ENCODE measurements around the gene COLGALT1.

Gene COLGALT1

DNA sequence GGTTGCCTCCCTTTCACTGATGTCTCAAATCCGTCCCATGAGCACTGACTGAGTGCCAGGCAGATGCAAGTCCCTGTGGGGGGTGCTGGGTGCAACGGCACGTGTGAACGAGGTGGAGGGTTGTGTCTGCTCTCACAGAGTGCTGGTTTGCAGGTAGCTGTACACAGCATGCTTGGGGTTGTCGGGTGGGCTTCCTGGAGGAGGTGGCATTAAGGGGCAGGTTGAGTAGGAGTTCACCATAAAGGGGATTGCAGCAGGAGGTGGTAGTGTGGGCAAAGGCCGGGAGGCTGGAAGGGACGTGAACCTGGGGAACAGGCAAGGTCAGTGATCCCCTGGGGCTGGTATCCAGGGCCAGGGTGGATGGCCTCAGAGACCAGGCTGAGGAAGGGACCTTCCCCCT is 17.2 kb downstream of the COLGALT1 start:
- no peak overlapping the region for H3K4me2 ChIP-seq (ENCODE audit: insufficient read depth, low read length, poor library complexity, severe bottlenecking)
- H3K4me1 ChIP-seq (ENCODE audit: control insufficient read depth in 2 of 2, insufficient read depth in 1 of 2, low read depth in 1 of 2, low read length in 2 of 2) = peaks cover 0 to 3% of the 10 kb centered on the region in 2 donors
- H3K79me1 ChIP-seq (ENCODE audit: low read depth, low read length) = peaks cover 2% of the 10 kb centered on the region
- H4K91ac ChIP-seq (ENCODE audit: low read depth, low read length, poor library complexity) = no peak overlapping the region
- no CpG with 5 or more reads among the region's 7 CpGs for WGBS, 2 donors (ENCODE audit: extremely low coverage in 2 of 2, insufficient read length in 2 of 2, insufficient replicate concordance in 1 of 2)
- DNase-seq (ENCODE audit: low spot score) = no peak
- H3K23ac ChIP-seq (ENCODE audit: low read depth, low read length, poor library complexity) = peak overlapping the region; percentile 65
- peak overlapping the region in 1 of 2 donors; percentile 63 for H3K4me3 ChIP-seq (ENCODE audit: low read length in 2 of 2)
- H3K4ac ChIP-seq (ENCODE audit: low read length) = no peak overlapping the region
- peak overlapping the region; percentile 96 for H4K8ac ChIP-seq (ENCODE audit: low read depth, low read length)
- H3K9me3 ChIP-seq (replicated peaks in 1 of 2; ENCODE audit: control insufficient read depth in 2 of 2, insufficient read depth in 1 of 2, low read depth in 1 of 2, low read length in 2 of 2) = no peaks in the 10 kb centered on the region
- peak overlapping the region; percentile 63 for H2BK12ac ChIP-seq (ENCODE audit: low read length)
- peak overlapping the region; percentile 31 for H3K14ac ChIP-seq (ENCODE audit: low read length)
- H2AFZ ChIP-seq (ENCODE audit: low read length) = no peak overlapping the region
- H2BK15ac ChIP-seq (ENCODE audit: low read length) = no peak overlapping the region
- H3K36me3 ChIP-seq (replicated peaks in 1 of 2; ENCODE audit: control insufficient read depth in 2 of 2, insufficient read depth in 2 of 2, low read length in 2 of 2) = peaks cover 28 to 77% of the 10 kb centered on the region in 2 donors
- H3K18ac ChIP-seq (ENCODE audit: low read length) = no peak overlapping the region
- no peak overlapping the region for H3K27ac ChIP-seq (replicated peaks; ENCODE audit: low read length)
- no peak overlapping the region for H2BK5ac ChIP-seq (ENCODE audit: low read length)
- no peak overlapping the region for H2AK5ac ChIP-seq (ENCODE audit: low read depth, low read length)
- no peak overlapping the region for H2BK120ac ChIP-seq (ENCODE audit: low read depth, low read length)
- H3K27me3 ChIP-seq (ENCODE audit: control insufficient read depth in 3 of 3, insufficient read depth in 3 of 3, low read depth in 1 of 3, low read length in 3 of 3) = no peaks in the 10 kb centered on the region
- H3K9ac ChIP-seq (ENCODE audit: low read depth, low read length, poor library complexity) = no peak overlapping the region

DNA sequence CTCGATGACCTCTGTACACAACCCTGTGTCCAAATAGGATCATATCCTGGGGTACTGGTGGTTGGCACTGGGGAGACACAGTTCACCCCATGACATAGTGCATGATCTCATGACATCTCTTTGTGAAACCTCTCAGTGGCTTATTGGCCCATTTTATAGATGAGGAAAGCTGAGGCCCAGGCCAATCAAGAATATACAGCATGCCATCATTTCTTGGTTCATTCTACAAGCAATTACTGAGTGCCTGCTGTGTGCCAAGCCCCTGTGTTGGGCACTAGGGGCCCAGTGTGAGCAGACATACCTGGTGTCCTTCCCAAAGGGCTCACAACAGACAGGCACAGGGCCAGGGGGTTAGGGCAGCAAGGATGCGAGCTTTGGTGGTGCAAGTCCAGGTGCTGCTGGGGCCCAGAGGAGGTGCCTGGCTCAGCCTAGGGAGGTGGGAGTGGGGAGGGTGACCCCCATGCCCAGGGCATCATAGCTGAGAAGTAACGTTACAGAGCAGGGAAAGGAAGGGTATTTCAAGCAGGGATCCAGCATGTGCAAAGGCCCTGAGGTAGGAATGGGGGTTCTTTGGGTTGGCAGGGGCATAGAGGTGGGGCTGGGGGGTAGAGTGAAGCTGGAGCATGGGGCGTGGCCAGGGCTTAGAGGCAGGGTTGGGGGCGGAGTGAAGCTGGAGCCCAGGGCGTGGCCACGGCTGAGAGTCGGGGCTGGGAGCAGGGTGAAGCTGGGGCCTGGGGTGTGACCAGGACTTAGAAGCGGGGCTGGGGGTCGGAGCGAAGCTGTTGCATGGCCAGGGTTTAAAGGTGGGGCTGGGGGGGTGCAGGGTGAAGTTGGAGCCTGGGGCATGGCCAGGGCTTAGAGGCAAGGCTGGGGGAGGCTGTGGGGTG is 20.7 kb downstream of the COLGALT1 start:
- no peak overlapping the region for H2BK120ac ChIP-seq (ENCODE audit: low read depth, low read length)
- H3K79me1 ChIP-seq (ENCODE audit: low read depth, low read length) = peaks cover 4% of the 10 kb centered on the region
- H2BK15ac ChIP-seq (ENCODE audit: low read length) = peak overlapping the region; percentile 55
- no peak overlapping the region for H4K8ac ChIP-seq (ENCODE audit: low read depth, low read length)
- no peak overlapping the region for H3K4me3 ChIP-seq (ENCODE audit: low read length in 2 of 2)
- H2BK12ac ChIP-seq (ENCODE audit: low read length) = peak overlapping the region; percentile 41
- no peak overlapping the region for H2BK5ac ChIP-seq (ENCODE audit: low read length)
- no peak overlapping the region for H3K27ac ChIP-seq (replicated peaks; ENCODE audit: low read length)
- H3K9ac ChIP-seq (ENCODE audit: low read depth, low read length, poor library complexity) = no peak overlapping the region
- H3K27me3 ChIP-seq (ENCODE audit: control insufficient read depth in 3 of 3, insufficient read depth in 3 of 3, low read depth in 1 of 3, low read length in 3 of 3) = no peaks in the 10 kb centered on the region
- H3K23ac ChIP-seq (ENCODE audit: low read depth, low read length, poor library complexity) = peak overlapping the region; percentile 89
- DNase-seq (ENCODE audit: low spot score) = peak; percentile 23
- H3K9me3 ChIP-seq (replicated peaks in 1 of 2; ENCODE audit: control insufficient read depth in 2 of 2, insufficient read depth in 1 of 2, low read depth in 1 of 2, low read length in 2 of 2) = peaks cover 0 to 2% of the 10 kb centered on the region in 2 donors
- H2AFZ ChIP-seq (ENCODE audit: low read length) = no peak overlapping the region
- H3K14ac ChIP-seq (ENCODE audit: low read length) = no peak overlapping the region
- H3K4me2 ChIP-seq (ENCODE audit: insufficient read depth, low read length, poor library complexity, severe bottlenecking) = peak overlapping the region; percentile 11
- peak overlapping the region; percentile 83 for H2AK5ac ChIP-seq (ENCODE audit: low read depth, low read length)
- H3K4ac ChIP-seq (ENCODE audit: low read length) = no peak overlapping the region
- H3K4me1 ChIP-seq (ENCODE audit: control insufficient read depth in 2 of 2, insufficient read depth in 1 of 2, low read depth in 1 of 2, low read length in 2 of 2) = peaks cover 0 to 7% of the 10 kb centered on the region in 2 donors
- WGBS, 2 donors (ENCODE audit: extremely low coverage in 2 of 2, insufficient read length in 2 of 2, insufficient replicate concordance in 1 of 2) = no CpG with 5 or more reads among the region's 11 CpGs
- peaks cover 33 to 76% of the 10 kb centered on the region in 2 donors for H3K36me3 ChIP-seq (replicated peaks in 1 of 2; ENCODE audit: control insufficient read depth in 2 of 2, insufficient read depth in 2 of 2, low read length in 2 of 2)
- peak overlapping the region; percentile 70 for H3K18ac ChIP-seq (ENCODE audit: low read length)
- H4K91ac ChIP-seq (ENCODE audit: low read depth, low read length, poor library complexity) = no peak overlapping the region

DNA sequence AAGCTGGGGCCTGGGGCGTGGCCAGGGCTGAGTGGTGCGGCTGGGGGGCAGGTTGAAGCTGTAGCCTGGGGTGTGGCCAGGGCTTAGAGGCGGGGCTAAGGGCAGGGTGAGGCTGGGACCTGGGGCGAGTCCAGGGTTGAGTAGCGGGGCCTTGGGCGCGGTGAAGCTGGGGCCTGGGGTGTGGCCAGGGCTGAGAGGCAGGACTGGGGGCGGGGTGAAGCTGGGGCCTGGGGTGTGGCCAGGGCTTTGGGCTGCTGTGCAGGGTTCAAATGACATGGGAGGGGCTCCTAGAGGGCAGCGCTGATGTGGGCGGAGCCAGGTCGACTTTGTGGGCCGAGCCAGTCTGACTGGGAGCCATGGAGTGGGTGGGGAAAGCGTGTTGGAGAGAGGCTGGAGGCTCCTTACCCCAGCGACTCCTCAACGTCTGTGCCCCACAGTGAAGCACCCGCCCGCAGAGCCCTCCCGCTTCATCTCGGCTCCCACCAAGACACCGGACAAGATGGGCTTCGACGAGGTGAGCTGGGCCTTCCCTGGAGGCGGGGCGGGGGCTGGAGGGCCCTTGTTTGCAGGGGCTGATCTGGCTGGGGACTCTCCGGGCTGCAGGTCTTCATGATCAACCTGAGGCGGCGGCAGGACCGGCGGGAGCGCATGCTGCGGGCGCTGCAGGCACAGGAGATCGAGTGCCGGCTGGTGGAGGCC is 21.5 kb downstream of the COLGALT1 start:
- Histone ChIP-seq H2AK5ac (ENCODE audit: low read depth, low read length) (peak overlapping the region; percentile 83), H2BK5ac (ENCODE audit: low read length) (no peak overlapping the region), H3K9ac (ENCODE audit: low read depth, low read length, poor library complexity) (peak overlapping the region; percentile 81), H2BK12ac (ENCODE audit: low read length) (peak overlapping the region; percentile 41), H3K4me3 (ENCODE audit: low read length in 2 of 2) (no peak overlapping the region), H3K14ac (ENCODE audit: low read length) (no peak overlapping the region), H3K4ac (ENCODE audit: low read length) (no peak overlapping the region), H3K4me2 (ENCODE audit: insufficient read depth, low read length, poor library complexity, severe bottlenecking) (peak overlapping the region; percentile 50), H3K23ac (ENCODE audit: low read depth, low read length, poor library complexity) (peak overlapping the region; percentile 89), H4K91ac (ENCODE audit: low read depth, low read length, poor library complexity) (no peak overlapping the region), H3K4me1 (ENCODE audit: control insufficient read depth in 2 of 2, insufficient read depth in 1 of 2, low read depth in 1 of 2, low read length in 2 of 2) (peaks cover 0 to 7% of the 10 kb centered on the region in 2 donors), H2BK120ac (ENCODE audit: low read depth, low read length) (no peak overlapping the region), H2AFZ (ENCODE audit: low read length) (no peak overlapping the region), H3K9me3 (replicated peaks in 1 of 2; ENCODE audit: control insufficient read depth in 2 of 2, insufficient read depth in 1 of 2, low read depth in 1 of 2, low read length in 2 of 2) (peaks cover 0 to 5% of the 10 kb centered on the region in 2 donors), H2BK15ac (ENCODE audit: low read length) (peak overlapping the region; percentile 55), H3K36me3 (replicated peaks in 1 of 2; ENCODE audit: control insufficient read depth in 2 of 2, insufficient read depth in 2 of 2, low read length in 2 of 2) (peaks cover 38 to 77% of the 10 kb centered on the region in 2 donors), H3K79me1 (ENCODE audit: low read depth, low read length) (peaks cover 4% of the 10 kb centered on the region), H3K18ac (ENCODE audit: low read length) (peak overlapping the region; percentile 87), H4K8ac (ENCODE audit: low read depth, low read length) (no peak overlapping the region), H3K27me3 (ENCODE audit: control insufficient read depth in 3 of 3, insufficient read depth in 3 of 3, low read depth in 1 of 3, low read length in 3 of 3) (no peaks in the 10 kb centered on the region), H3K27ac (replicated peaks; ENCODE audit: low read length) (no peak overlapping the region)
- peak; percentile 84 for DNase-seq (ENCODE audit: low spot score)
- WGBS, 2 donors (ENCODE audit: extremely low coverage in 2 of 2, insufficient read length in 2 of 2, insufficient replicate concordance in 1 of 2) = no CpG with 5 or more reads among the region's 34 CpGs

Measured in neuronal stem cell (in vitro differentiated cells).